ENCODE data around the gene HEXB. TPM values are rescaled to one million over a fixed set of nuclear protein-coding genes. Genes with fewer than 3 reads are reported as not detected.

HEXB gene
- total RNA-seq, 1 experiment from 2014 or later, result 60.9 TPM

DNA sequence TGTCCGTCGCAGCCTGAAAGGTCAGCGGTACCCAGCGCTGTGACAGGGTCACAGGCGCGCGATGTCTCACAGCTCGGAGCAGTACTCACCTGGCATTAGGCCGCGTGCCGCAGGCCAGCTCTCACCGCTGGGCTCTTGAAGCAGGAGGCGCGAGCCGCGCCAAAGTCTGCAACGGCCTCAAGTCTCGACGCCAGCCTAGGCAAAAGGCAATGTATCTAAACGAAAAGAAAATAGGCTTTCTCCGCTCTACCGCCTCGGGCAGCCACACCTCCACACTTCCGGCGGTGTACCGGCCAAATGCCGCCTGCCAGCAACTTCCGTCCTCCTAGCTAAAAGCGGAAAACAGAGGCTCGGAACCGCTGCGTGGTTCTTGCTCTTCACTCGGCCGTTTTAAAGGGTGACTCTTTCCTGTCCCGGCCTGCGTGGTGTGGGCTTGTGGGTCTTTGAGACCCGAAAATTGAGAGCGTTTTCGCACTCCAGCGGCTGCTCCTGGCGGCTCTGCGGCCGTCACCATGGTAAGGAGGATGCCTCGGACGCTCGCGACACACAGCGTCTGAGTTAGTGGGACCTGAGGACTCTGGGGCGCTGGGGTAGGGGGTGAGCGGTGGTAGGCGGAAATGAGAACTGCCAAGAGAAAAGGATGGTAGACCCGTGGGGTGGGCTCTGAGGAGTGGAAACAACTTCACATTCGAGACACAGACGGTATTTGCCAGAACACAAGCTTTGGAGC lies 82.0 kb downstream of the HEXB start, which contains the start of the genes GFM2 and NSA2 (continued):
- TF ChIP-seq, protein P1, sequence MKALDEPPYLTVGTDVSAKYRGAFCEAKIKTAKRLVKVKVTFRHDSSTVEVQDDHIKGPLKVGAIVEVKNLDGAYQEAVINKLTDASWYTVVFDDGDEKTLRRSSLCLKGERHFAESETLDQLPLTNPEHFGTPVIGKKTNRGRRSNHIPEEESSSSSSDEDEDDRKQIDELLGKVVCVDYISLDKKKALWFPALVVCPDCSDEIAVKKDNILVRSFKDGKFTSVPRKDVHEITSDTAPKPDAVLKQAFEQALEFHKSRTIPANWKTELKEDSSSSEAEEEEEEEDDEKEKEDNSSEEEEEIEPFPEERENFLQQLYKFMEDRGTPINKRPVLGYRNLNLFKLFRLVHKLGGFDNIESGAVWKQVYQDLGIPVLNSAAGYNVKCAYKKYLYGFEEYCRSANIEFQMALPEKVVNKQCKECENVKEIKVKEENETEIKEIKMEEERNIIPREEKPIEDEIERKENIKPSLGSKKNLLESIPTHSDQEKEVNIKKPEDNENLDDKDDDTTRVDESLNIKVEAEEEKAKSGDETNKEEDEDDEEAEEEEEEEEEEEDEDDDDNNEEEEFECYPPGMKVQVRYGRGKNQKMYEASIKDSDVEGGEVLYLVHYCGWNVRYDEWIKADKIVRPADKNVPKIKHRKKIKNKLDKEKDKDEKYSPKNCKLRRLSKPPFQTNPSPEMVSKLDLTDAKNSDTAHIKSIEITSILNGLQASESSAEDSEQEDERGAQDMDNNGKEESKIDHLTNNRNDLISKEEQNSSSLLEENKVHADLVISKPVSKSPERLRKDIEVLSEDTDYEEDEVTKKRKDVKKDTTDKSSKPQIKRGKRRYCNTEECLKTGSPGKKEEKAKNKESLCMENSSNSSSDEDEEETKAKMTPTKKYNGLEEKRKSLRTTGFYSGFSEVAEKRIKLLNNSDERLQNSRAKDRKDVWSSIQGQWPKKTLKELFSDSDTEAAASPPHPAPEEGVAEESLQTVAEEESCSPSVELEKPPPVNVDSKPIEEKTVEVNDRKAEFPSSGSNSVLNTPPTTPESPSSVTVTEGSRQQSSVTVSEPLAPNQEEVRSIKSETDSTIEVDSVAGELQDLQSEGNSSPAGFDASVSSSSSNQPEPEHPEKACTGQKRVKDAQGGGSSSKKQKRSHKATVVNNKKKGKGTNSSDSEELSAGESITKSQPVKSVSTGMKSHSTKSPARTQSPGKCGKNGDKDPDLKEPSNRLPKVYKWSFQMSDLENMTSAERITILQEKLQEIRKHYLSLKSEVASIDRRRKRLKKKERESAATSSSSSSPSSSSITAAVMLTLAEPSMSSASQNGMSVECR (CRISPR knock-in tag; IDR thresholded peaks at IDR 0.05; ENCODE audit: borderline replicate concordance), result peak; percentile 88; the same call in 1 of the 2 replicates
- peak; percentile 31; the same call in 1 of the 2 replicates for TF ChIP-seq SMAD4 (CRISPR knock-in tag; IDR thresholded peaks at IDR 0.05)
- TF ChIP-seq, protein P2, sequence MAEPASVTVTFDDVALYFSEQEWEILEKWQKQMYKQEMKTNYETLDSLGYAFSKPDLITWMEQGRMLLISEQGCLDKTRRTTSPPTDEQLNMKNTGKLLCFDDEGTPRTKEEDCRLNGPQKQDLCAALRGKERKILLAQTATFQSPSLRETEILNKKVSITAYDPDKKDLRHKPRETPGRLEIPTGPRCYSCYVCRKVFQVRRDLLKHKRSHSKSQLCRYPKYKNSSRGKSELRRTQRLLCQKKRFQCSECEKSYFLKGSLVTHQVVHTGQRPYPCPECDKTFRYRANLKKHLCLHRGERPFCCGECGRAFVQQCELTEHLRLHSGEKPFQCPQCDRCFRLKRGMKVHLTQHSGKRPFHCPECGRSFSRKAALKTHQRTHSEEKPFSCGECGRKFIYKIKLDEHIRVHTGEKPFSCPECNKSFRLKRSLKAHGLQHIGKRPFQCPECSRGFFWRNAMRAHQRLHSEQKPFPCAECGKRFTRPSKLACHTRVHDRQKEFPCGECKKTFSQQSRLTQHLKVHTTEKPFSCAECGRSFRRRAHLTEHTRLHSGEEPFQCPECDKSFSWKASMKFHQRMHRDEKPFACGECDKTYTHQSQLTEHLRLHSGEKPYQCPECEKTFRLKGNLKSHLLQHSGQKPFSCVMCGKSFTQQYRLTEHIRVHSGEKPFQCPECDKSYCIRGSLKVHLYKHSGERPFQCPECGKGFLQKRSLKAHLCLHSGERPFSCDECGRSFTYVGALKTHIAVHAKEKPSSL (CRISPR knock-in tag; conservative IDR thresholded peaks at IDR 0.05), result no peak
- TF ChIP-seq ZNF263 (CRISPR knock-in tag; IDR thresholded peaks at IDR 0.05; ENCODE audit: low read depth), result no peak
- TF ChIP-seq, protein P3, sequence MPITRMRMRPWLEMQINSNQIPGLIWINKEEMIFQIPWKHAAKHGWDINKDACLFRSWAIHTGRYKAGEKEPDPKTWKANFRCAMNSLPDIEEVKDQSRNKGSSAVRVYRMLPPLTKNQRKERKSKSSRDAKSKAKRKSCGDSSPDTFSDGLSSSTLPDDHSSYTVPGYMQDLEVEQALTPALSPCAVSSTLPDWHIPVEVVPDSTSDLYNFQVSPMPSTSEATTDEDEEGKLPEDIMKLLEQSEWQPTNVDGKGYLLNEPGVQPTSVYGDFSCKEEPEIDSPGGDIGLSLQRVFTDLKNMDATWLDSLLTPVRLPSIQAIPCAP (CRISPR knock-in tag; IDR thresholded peaks at IDR 0.05), result no peak
- TF ChIP-seq, protein P4, sequence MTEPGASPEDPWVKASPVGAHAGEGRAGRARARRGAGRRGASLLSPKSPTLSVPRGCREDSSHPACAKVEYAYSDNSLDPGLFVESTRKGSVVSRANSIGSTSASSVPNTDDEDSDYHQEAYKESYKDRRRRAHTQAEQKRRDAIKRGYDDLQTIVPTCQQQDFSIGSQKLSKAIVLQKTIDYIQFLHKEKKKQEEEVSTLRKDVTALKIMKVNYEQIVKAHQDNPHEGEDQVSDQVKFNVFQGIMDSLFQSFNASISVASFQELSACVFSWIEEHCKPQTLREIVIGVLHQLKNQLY (CRISPR knock-in tag; IDR thresholded peaks at IDR 0.05), result no peak
- TF ChIP-seq FOXP1 (CRISPR knock-in tag; IDR thresholded peaks at IDR 0.05; ENCODE audit: borderline replicate concordance), result peak; percentile 71; the same call in 1 of the 2 replicates
- no peak for TF ChIP-seq OVOL2 (CRISPR knock-in tag; IDR thresholded peaks at IDR 0.05; ENCODE audit: borderline replicate concordance)
- TF ChIP-seq FOXP4 (CRISPR knock-in tag; IDR thresholded peaks at IDR 0.05), result peak; percentile 31; the same call in 1 of the 2 replicates
- no peak for TF ChIP-seq CREB1 (CRISPR knock-in tag; IDR thresholded peaks at IDR 0.05)
- TF ChIP-seq NFE2L1 (CRISPR knock-in tag; IDR thresholded peaks at IDR 0.05), result peak; percentile 42; the same call in 1 of the 2 replicates
- no peak for TF ChIP-seq ZNF532 (CRISPR knock-in tag; IDR thresholded peaks at IDR 0.05; ENCODE audit: borderline replicate concordance)
- no peak for TF ChIP-seq NR3C1 (CRISPR knock-in tag; conservative IDR thresholded peaks at IDR 0.05; ENCODE audit: low read depth)
- no peak for TF ChIP-seq ZNF281 (CRISPR knock-in tag; IDR thresholded peaks at IDR 0.05)
- no peak for TF ChIP-seq IRF2 (CRISPR knock-in tag; IDR thresholded peaks at IDR 0.05; ENCODE audit: borderline replicate concordance, low read depth)
- TF ChIP-seq ZNF138 (CRISPR knock-in tag; conservative IDR thresholded peaks at IDR 0.05), result no peak
- TF ChIP-seq PRRX2 (CRISPR knock-in tag; IDR thresholded peaks at IDR 0.05), result peak; percentile 55; the same call in 1 of the 2 replicates
- TF ChIP-seq CBFB (CRISPR knock-in tag; IDR thresholded peaks at IDR 0.05; ENCODE audit: low read depth), result no peak
